GM18499 (cell line): ENCODE data around the gene PIP5K1A.
"Not testable (repeated sequence)": the region's sequence is repeated elsewhere in the genome, so short reads cannot be mapped to it uniquely, and the experiment has no call there.

Source experiments
- ATAC-seq: cut with Tn5 transposase; IDR thresholded peaks from one replicate; pipeline ENCODE4 v1.9.1; 2021; ENCODE audit warnings: moderate number of reproducible peaks; ENCODE audit not compliant: insufficient read depth, unreplicated experiment

The PIP5K1A gene

GRCh38 chr1:151192047-151192446, 6.3 kb upstream of the PIP5K1A start:
- no peak for ATAC-seq

- ATAC-seq, result no peak
Observed at GRCh38 chr1:151193304-151193703, 5.0 kb upstream of the PIP5K1A start.

- no peak for ATAC-seq
Observed at GRCh38 chr1:151193856-151194255, 4.5 kb upstream of the PIP5K1A start.

GRCh38 chr1:151194894-151195594, 3.3 kb upstream of the PIP5K1A start:
- ATAC-seq, result not testable (repeated sequence)

- ATAC-seq, result no peak
Observed at GRCh38 chr1:151196292-151196800, 2.0 kb upstream of the PIP5K1A start.

GRCh38 chr1:151197863-151198253, 494 bp upstream of the PIP5K1A start:
- ATAC-seq, result no peak

GRCh38 chr1:151199873-151200581, 1.7 kb downstream of the PIP5K1A start:
- no peak for ATAC-seq

GRCh38 chr1:151205381-151205965, 7.1 kb downstream of the PIP5K1A start:
- ATAC-seq, result not testable (repeated sequence)

GRCh38 chr1:151210830-151211229, 12.5 kb downstream of the PIP5K1A start:
- ATAC-seq, result no peak

- ATAC-seq, result no peak
Observed at GRCh38 chr1:151211972-151212705, 13.8 kb downstream of the PIP5K1A start.

GRCh38 chr1:151213560-151213959, 15.2 kb downstream of the PIP5K1A start:
- no peak for ATAC-seq

- ATAC-seq, result no peak
Observed at GRCh38 chr1:151221616-151222015, 23.3 kb downstream of the PIP5K1A start.

GRCh38 chr1:151222130-151222529, 23.8 kb downstream of the PIP5K1A start:
- no peak for ATAC-seq

GRCh38 chr1:151235235-151235634, 36.9 kb downstream of the PIP5K1A start:
- ATAC-seq, result no peak

GRCh38 chr1:151237678-151238466, 39.5 kb downstream of the PIP5K1A start:
- no peak for ATAC-seq

- no peak for ATAC-seq
Observed at GRCh38 chr1:151238467-151238739, 40.1 kb downstream of the PIP5K1A start.

- ATAC-seq, result no peak
Observed at GRCh38 chr1:151242442-151242841, 44.1 kb downstream of the PIP5K1A start.

- ATAC-seq, result no peak
Observed at GRCh38 chr1:151243683-151244216, 45.4 kb downstream of the PIP5K1A start.

- no peak for ATAC-seq
Observed at GRCh38 chr1:151246786-151247185, 48.4 kb downstream of the PIP5K1A start.
